Tibial artery (tissue), 4 donors: ENCODE data around the gene IGF1R.

Experiments
- DNase-seq, 2 donors: peaks; one replicate each; pipeline ENCODE4 v3.0.0-alpha.2; 2019
- H3K27ac ChIP-seq, 2 donors: fragments of 200-600 bp; sonication (generic) in 1 of 2; 1 replicate in 1 of 2; 2 replicates in 1 of 2; pipeline ENCODE4 v1.5.1; 2018 to 2019; ENCODE audit warnings: mild to moderate bottlenecking in 1 of 2
- H3K27me3 ChIP-seq, 2 donors: fragments of 200-600 bp; sonication (generic) in 1 of 2; one replicate each; pipeline versions ENCODE4 v1.5.1 to v1.6.0; 2016 to 2019
- H3K36me3 ChIP-seq, 3 donors: fragments of 200-600 bp; sonication (generic) in 2 of 3; one replicate each; pipeline ENCODE4 v1.5.1; 2016 to 2019; ENCODE audit warnings: mild to moderate bottlenecking in 2 of 3
- H3K4me1 ChIP-seq, 4 donors: fragments of 200-600 bp; sonication (generic) in 2 of 4; 1 replicate in 3 of 4; 2 replicates in 1 of 4; pipeline ENCODE4 v1.5.1; 2016 to 2019
- H3K4me3 ChIP-seq, 2 donors: fragments of 200-600 bp; sonication (generic) in 1 of 2; 1 replicate in 1 of 2; 2 replicates in 1 of 2; pipeline ENCODE4 v1.5.1; 2018 to 2019; ENCODE audit warnings: mild to moderate bottlenecking in 2 of 2
- H3K9me3 ChIP-seq, 3 donors: fragments of 200-600 bp; sonication (generic) in 1 of 3; one replicate each; pipeline ENCODE4 v1.5.1; 2016 to 2019
- CTCF ChIP-seq, 2 experiments: fragments of 200-600 bp in 1 of 2; fragments of 450-650 bp in 1 of 2; IDR thresholded peaks; one replicate each; pipeline ENCODE4 v1.5.1; 2017 to 2019; ENCODE audit warnings: antibody characterized with exemption in 2 of 2, mild to moderate bottlenecking in 1 of 2, moderate library complexity in 1 of 2
- intact Hi-C: fragments of 100-400 bp; cut with DNase I; formaldehyde crosslinking; loops from one replicate; pipeline ENCODE4 v1.15.0; 2023; ENCODE audit warnings: low total_unique reads

IGF1R gene

GRCh38 chr15:98842192-98842972 is 194.0 kb downstream of the IGF1R start:
- Histone ChIP-seq H3K36me3 (no peaks in the 10 kb centered on the region), H3K4me1 (peaks cover 0 to 81% (median 21%) of the 10 kb centered on the region in 4 donors), H3K4me3 (no peak overlapping the region), H3K27me3 (no peaks in the 10 kb centered on the region), H3K9me3 (no peaks in the 10 kb centered on the region), H3K27ac (no peak overlapping the region)
- intact Hi-C loops = loop anchor here (10.0 kb wide), 1 partner anchor 58 kb away; no protein-coding TSS in a partner anchor
- TF ChIP-seq CTCF (IDR thresholded peaks at IDR 0.05) = no peak
- no peak for DNase-seq

- Histone ChIP-seq H3K27ac (no peak overlapping the region), H3K4me1 (peaks cover 0 to 87% (median 21%) of the 10 kb centered on the region in 4 donors)
These were observed 194.6 kb downstream of the IGF1R start for GRCh38 chr15:98842973-98843285.

GRCh38 chr15:98843844-98844243 is 195.5 kb downstream of the IGF1R start:
- Histone ChIP-seq H3K27ac (no peak overlapping the region), H3K9me3 (no peaks in the 10 kb centered on the region), H3K27me3 (no peaks in the 10 kb centered on the region), H3K36me3 (no peaks in the 10 kb centered on the region), H3K4me3 (no peak overlapping the region), H3K4me1 (peaks cover 0 to 88% (median 21%) of the 10 kb centered on the region in 4 donors)
- DNase-seq = no peak
- TF ChIP-seq CTCF (IDR thresholded peaks at IDR 0.05) = no peak
- intact Hi-C loops = loop anchor here (10.0 kb wide), 1 partner anchor 59 kb away; no protein-coding TSS in a partner anchor

More at GRCh38 chr15:98842973-98843285, 194.6 kb downstream of the IGF1R start:
- TF ChIP-seq CTCF (IDR thresholded peaks at IDR 0.05) = no peak
- H3K27me3 ChIP-seq = no peaks in the 10 kb centered on the region
- no peak for DNase-seq
- intact Hi-C loops = loop anchor here (10.0 kb wide), 1 partner anchor 58 kb away; no protein-coding TSS in a partner anchor
- no peak overlapping the region for H3K4me3 ChIP-seq
- no peaks in the 10 kb centered on the region for H3K9me3 ChIP-seq
- no peaks in the 10 kb centered on the region for H3K36me3 ChIP-seq

- no peak for TF ChIP-seq CTCF (IDR thresholded peaks at IDR 0.05)
- intact Hi-C loops = loop anchor here (10.0 kb wide), 1 partner anchor 59 kb away; no protein-coding TSS in a partner anchor
These were observed 195.9 kb downstream of the IGF1R start for GRCh38 chr15:98844261-98844660.

GRCh38 chr15:98845138-98845884 is 197.0 kb downstream of the IGF1R start:
- Histone ChIP-seq H3K27me3 (no peaks in the 10 kb centered on the region), H3K4me1 (peaks cover 0 to 94% (median 28%) of the 10 kb centered on the region in 4 donors), H3K9me3 (no peaks in the 10 kb centered on the region), H3K4me3 (no peak overlapping the region), H3K27ac (no peak overlapping the region), H3K36me3 (no peaks in the 10 kb centered on the region)
- TF ChIP-seq CTCF (IDR thresholded peaks at IDR 0.05) = no peak
- no peak for DNase-seq
- intact Hi-C loops = loop anchor here (5.0 to 10.0 kb wide), 2 partner anchors 61 to 328 kb away; no protein-coding TSS in a partner anchor

More at GRCh38 chr15:98844261-98844660, 195.9 kb downstream of the IGF1R start:
- no peak for DNase-seq
- H3K4me3 ChIP-seq = no peak overlapping the region
- H3K27me3 ChIP-seq = no peaks in the 10 kb centered on the region
- no peak overlapping the region for H3K27ac ChIP-seq
- H3K4me1 ChIP-seq = peaks cover 0 to 89% (median 21%) of the 10 kb centered on the region in 4 donors
- H3K9me3 ChIP-seq = no peaks in the 10 kb centered on the region
- no peaks in the 10 kb centered on the region for H3K36me3 ChIP-seq
